Measurements from ENCODE around the gene LAMC3. TPM values are rescaled to one million over a fixed set of nuclear protein-coding genes. Genes with fewer than 3 reads are reported as not detected.

LAMC3 gene
- under 1 TPM; 0.40 to 0.59 TPM for total RNA-seq

- Mint-ChIP-seq H3K4me3 (peak within 1 kb of the TSS; percentile 53), H3K27me3 (peaks cover 16% of the 10 kb centered on the region), H3K36me3 (ENCODE audit: low read depth) (no peaks in the 10 kb centered on the region), H3K27ac (no peak within 1 kb of the TSS), H3K9me3 (ENCODE audit: low read depth) (no peaks in the 10 kb centered on the region), H3K4me1 (no peaks in the 10 kb centered on the region)
- intact Hi-C loops (cut with DNase I, micrococcal nuclease), result loop anchor here in 1 of 2 experiments (2.0 kb wide), 1 partner anchor 38 kb away; no protein-coding TSS in a partner anchor
- POLR2A ChIA-PET, result no interaction called here
- CTCF ChIA-PET, result no interaction called here
- DNase-seq (peak; percentile 39), ATAC-seq (peak; percentile 55)
These were observed at the start of gene LAMC3 for GRCh38 chr9:131008909-131009618. Gene LAMC3, plus strand, starts transcription at chr9:131009174. Its CDS starts 41 bp downstream, at chr9:131009215.

- no peak overlapping the region for H3K27ac Mint-ChIP-seq
- ChIA-PET POLR2A (interaction anchor here (0.6 kb wide), 1 partner anchor 98 kb away, joined by 4 read pairs; no protein-coding TSS in a partner anchor), CTCF (interaction anchor here (0.6 to 1.2 kb wide), 2 partner anchors 19 to 39 kb away, joined by 3 read pairs; no protein-coding TSS in a partner anchor)
- H3K9me3 Mint-ChIP-seq (ENCODE audit: low read depth), result no peaks in the 10 kb centered on the region
- H3K27me3 Mint-ChIP-seq, result no peaks in the 10 kb centered on the region
- intact Hi-C loops (cut with DNase I, micrococcal nuclease), result no loop called here
- peaks cover 2% of the 10 kb centered on the region for H3K36me3 Mint-ChIP-seq (ENCODE audit: low read depth)
- ATAC-seq, result no peak
- no peak for DNase-seq
- no peak overlapping the region for H3K4me3 Mint-ChIP-seq
- no peaks in the 10 kb centered on the region for H3K4me1 Mint-ChIP-seq
These were observed 49.1 kb upstream of the LAMC3 start for GRCh38 chr9:130959809-130960334.

DNA sequence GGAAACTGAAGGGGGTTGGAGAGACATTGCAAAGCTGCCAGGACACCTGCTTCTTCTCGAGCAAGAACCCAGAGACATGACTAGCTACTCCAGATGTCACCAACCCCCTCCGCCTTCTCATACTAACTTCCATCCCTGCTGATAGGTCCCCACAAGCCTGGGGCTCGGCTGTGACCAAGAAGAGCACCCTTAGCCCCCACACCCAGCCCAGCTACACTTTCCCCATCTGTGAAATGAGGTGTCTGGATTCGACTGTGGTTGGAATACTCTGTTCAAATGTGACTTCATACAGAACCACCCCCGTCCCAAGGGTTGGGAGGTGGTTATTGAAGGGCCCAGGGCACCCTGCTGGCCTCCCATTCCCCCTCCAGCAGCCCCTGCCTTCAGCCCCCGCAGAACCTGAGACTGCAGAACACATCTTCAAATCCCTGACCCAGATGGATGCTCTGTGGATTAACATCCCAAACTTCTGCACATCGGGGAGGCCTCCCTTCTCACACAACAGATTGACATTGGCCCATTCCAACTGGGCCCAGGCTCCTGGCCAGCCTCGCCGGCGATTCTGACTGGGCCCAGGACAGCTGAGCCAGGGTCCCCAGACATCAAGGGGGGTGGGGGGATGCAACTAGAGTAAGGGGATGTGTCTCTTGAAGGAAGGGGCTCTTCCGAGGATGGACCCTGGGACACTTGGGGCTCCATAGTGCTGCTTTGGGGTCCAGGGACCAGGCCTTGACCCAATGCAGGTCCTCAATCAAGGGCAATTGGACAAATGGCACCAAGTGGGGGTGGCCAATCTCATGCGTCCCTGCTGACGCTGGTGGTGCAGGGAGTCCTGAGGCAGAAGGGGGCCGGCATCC, 48.2 kb upstream of the LAMC3 start:
- POLR2A ChIA-PET, result interaction anchor here (0.6 kb wide), 1 partner anchor 99 kb away, joined by 4 read pairs; no protein-coding TSS in a partner anchor
- intact Hi-C loops (cut with DNase I, micrococcal nuclease), result no loop called here
- no peak overlapping the region for H3K4me3 Mint-ChIP-seq
- ATAC-seq (no peak), DNase-seq (no peak)
- no peaks in the 10 kb centered on the region for H3K27me3 Mint-ChIP-seq
- H3K27ac Mint-ChIP-seq, result no peak overlapping the region
- peaks cover 2% of the 10 kb centered on the region for H3K36me3 Mint-ChIP-seq (ENCODE audit: low read depth)
- CTCF ChIA-PET, result interaction anchor here (1.2 kb wide), 1 partner anchor 38 kb away, joined by 3 read pairs; no protein-coding TSS in a partner anchor
- no peaks in the 10 kb centered on the region for H3K4me1 Mint-ChIP-seq
- H3K9me3 Mint-ChIP-seq (ENCODE audit: low read depth), result no peaks in the 10 kb centered on the region

GRCh38 chr9:130961511-130962300, 47.3 kb upstream of the LAMC3 start:
- H3K4me1 Mint-ChIP-seq, result no peaks in the 10 kb centered on the region
- no peak overlapping the region for H3K4me3 Mint-ChIP-seq
- intact Hi-C loops (cut with DNase I, micrococcal nuclease), result no loop called here
- H3K27ac Mint-ChIP-seq, result no peak overlapping the region
- POLR2A ChIA-PET, result no interaction called here
- H3K27me3 Mint-ChIP-seq, result no peaks in the 10 kb centered on the region
- CTCF ChIA-PET, result interaction anchor here (0.6 kb wide), 1 partner anchor 353 kb away, joined by 3 read pairs; no protein-coding TSS in a partner anchor
- H3K9me3 Mint-ChIP-seq (ENCODE audit: low read depth), result no peaks in the 10 kb centered on the region
- no peak for ATAC-seq
- no peak for DNase-seq
- peaks cover 2% of the 10 kb centered on the region for H3K36me3 Mint-ChIP-seq (ENCODE audit: low read depth)

DNA sequence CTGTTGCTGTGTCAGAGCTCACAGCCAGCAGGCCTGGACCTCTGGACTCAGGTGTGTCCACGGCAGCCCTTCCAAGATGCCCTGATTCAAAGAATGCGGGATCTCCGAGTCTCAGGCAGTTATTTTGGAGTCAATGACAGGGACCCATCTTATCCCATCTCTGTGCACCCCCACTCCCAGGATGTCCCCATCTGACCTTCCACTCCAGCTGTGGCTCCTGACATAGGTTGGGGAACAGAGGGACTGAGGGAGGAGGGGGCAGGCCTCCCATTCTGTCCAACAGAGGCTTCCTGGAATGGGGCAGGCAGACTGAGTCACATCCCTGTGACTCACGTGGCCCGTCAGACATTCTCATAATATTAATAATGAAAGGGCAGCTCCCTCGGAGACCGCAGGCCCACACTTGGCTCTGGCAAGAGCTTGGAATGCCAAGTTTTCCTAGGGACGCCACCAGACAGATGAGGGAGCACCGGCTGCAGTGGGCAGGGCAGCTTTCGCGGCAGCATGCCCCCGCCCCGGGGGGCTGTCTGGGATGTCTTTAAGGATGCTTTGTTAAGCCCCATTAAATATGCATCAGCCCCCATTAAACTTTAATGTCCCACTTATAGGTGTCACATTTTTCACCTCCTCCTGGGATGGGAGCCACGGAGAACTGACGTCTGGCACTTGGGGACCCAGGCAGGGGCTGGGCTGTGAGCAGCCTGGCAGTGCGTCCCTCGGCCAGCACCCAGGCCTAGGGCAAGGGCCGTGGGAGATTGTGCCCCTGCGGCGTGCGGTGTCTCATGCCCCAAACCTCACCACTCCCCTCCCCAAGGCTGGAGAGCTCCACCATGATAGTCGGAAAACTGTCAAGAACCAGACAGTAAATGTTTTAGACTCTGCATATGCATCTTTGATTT, 46.3 kb upstream of the LAMC3 start:
- H3K4me3 Mint-ChIP-seq, result no peak overlapping the region
- H3K36me3 Mint-ChIP-seq (ENCODE audit: low read depth), result peaks cover 2% of the 10 kb centered on the region
- no peaks in the 10 kb centered on the region for H3K27me3 Mint-ChIP-seq
- no peak for DNase-seq
- intact Hi-C loops (cut with DNase I, micrococcal nuclease), result no loop called here
- no peaks in the 10 kb centered on the region for H3K4me1 Mint-ChIP-seq
- H3K9me3 Mint-ChIP-seq (ENCODE audit: low read depth), result no peaks in the 10 kb centered on the region
- ChIA-PET POLR2A (no interaction called here), CTCF (interaction anchor here (0.6 kb wide), 1 partner anchor 353 kb away, joined by 3 read pairs; no protein-coding TSS in a partner anchor)
- ATAC-seq, result no peak
- H3K27ac Mint-ChIP-seq, result no peak overlapping the region

GRCh38 chr9:130963337-130963908, 45.6 kb upstream of the LAMC3 start:
- DNase-seq (no peak), ATAC-seq (no peak)
- CTCF ChIA-PET, result interaction anchor here (0.7 kb wide), 1 partner anchor 1349 kb away, joined by 3 read pairs; no protein-coding TSS in a partner anchor
- no peaks in the 10 kb centered on the region for H3K27me3 Mint-ChIP-seq
- POLR2A ChIA-PET, result no interaction called here
- H3K4me3 Mint-ChIP-seq, result no peak overlapping the region
- no peak overlapping the region for H3K27ac Mint-ChIP-seq
- intact Hi-C loops (cut with DNase I, micrococcal nuclease), result no loop called here
- no peaks in the 10 kb centered on the region for H3K4me1 Mint-ChIP-seq
- peaks cover 2% of the 10 kb centered on the region for H3K36me3 Mint-ChIP-seq (ENCODE audit: low read depth)
- no peaks in the 10 kb centered on the region for H3K9me3 Mint-ChIP-seq (ENCODE audit: low read depth)

DNA sequence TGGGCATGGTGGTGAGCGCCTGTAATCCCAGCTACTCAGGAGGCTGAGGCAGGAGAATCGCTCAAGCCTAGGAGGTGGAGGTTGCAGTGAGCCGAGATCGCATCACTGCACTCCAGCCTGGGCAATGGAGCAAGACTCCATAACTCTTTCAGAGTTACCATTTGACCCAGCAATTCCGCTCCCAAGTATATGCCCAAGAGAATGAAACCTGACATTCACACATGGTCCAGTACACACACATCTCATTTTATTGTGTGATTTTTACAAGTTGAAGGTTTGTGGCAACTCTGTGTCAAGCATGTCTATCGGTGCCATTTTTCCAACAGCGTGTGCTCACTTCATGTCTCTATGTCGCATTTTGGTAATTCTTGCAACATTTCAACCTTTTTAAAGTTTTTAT, 45.1 kb upstream of the LAMC3 start:
- no peaks in the 10 kb centered on the region for H3K4me1 Mint-ChIP-seq
- peaks cover under 1% of the 10 kb centered on the region for H3K36me3 Mint-ChIP-seq (ENCODE audit: low read depth)
- intact Hi-C loops (cut with DNase I, micrococcal nuclease), result no loop called here
- ChIA-PET CTCF (interaction anchor here (0.7 kb wide), 1 partner anchor 1348 kb away, joined by 3 read pairs; no protein-coding TSS in a partner anchor), POLR2A (no interaction called here)
- ATAC-seq (no peak), DNase-seq (no peak)
- H3K27ac Mint-ChIP-seq, result no peak overlapping the region
- H3K9me3 Mint-ChIP-seq (ENCODE audit: low read depth), result no peaks in the 10 kb centered on the region
- H3K27me3 Mint-ChIP-seq, result no peaks in the 10 kb centered on the region
- H3K4me3 Mint-ChIP-seq, result no peak overlapping the region

DNA sequence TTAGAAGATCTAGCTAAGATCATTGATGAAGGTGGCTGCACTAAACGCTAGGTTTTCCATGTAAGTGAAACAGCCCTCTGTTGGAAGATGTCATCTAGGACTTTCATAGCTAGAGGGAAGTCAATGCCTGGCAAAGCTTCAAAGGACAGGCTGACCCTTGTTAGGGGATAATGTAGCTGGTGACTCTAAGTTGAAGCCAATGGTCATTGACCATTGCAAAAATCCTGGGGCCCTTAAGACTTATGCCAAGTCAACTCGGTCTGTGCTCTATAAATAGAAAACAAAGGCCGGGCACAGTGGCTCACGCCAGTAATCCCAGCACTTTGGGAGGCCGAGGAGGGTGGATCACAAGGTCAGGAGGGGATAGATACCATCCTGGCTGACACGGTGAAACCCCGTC, 43.3 kb upstream of the LAMC3 start:
- H3K4me3 Mint-ChIP-seq, result no peak overlapping the region
- no peaks in the 10 kb centered on the region for H3K9me3 Mint-ChIP-seq (ENCODE audit: low read depth)
- H3K27me3 Mint-ChIP-seq, result no peaks in the 10 kb centered on the region
- DNase-seq, result no peak
- no peak overlapping the region for H3K27ac Mint-ChIP-seq
- no peaks in the 10 kb centered on the region for H3K4me1 Mint-ChIP-seq
- intact Hi-C loops (cut with DNase I, micrococcal nuclease), result no loop called here
- POLR2A ChIA-PET, result no interaction called here
- CTCF ChIA-PET, result no interaction called here
- H3K36me3 Mint-ChIP-seq (ENCODE audit: low read depth), result no peaks in the 10 kb centered on the region
- no peak for ATAC-seq

GRCh38 chr9:130970052-130970451, 38.9 kb upstream of the LAMC3 start:
- H3K27ac Mint-ChIP-seq, result no peak overlapping the region
- intact Hi-C loops (cut with DNase I, micrococcal nuclease), result no loop called here
- peaks cover 14% of the 10 kb centered on the region for H3K27me3 Mint-ChIP-seq
- CTCF ChIA-PET, result no interaction called here
- H3K36me3 Mint-ChIP-seq (ENCODE audit: low read depth), result no peaks in the 10 kb centered on the region
- DNase-seq (no peak), ATAC-seq (no peak)
- POLR2A ChIA-PET, result no interaction called here
- H3K9me3 Mint-ChIP-seq (ENCODE audit: low read depth), result no peaks in the 10 kb centered on the region
- no peaks in the 10 kb centered on the region for H3K4me1 Mint-ChIP-seq
- H3K4me3 Mint-ChIP-seq, result no peak overlapping the region

- ATAC-seq (no peak), DNase-seq (no peak)
- H3K36me3 Mint-ChIP-seq (ENCODE audit: low read depth), result no peaks in the 10 kb centered on the region
- no peaks in the 10 kb centered on the region for H3K9me3 Mint-ChIP-seq (ENCODE audit: low read depth)
- ChIA-PET POLR2A (no interaction called here), CTCF (no interaction called here)
- no peak overlapping the region for H3K4me3 Mint-ChIP-seq
- intact Hi-C loops (cut with DNase I, micrococcal nuclease), result no loop called here
- no peaks in the 10 kb centered on the region for H3K4me1 Mint-ChIP-seq
- H3K27me3 Mint-ChIP-seq, result peaks cover 14% of the 10 kb centered on the region
- no peak overlapping the region for H3K27ac Mint-ChIP-seq
These were observed 38.1 kb upstream of the LAMC3 start for GRCh38 chr9:130970855-130971254.
